Raji (cell line): ENCODE data around the gene NR5A2.

Source experiments
- POLR2A ChIP-seq: IDR thresholded peaks from 2 replicates; pipeline ENCODE4 v1.6.1; 2011; ENCODE audit warnings: low read depth, low read length, control low read depth; ENCODE audit not compliant: insufficient read depth

NR5A2 gene

GRCh38 chr1:200081151-200081968 lies 53.9 kb downstream of the NR5A2 start:
- TF ChIP-seq POLR2A = no peak

- TF ChIP-seq POLR2A = no peak
Measured at GRCh38 chr1:200081969-200082245, 54.4 kb downstream of the NR5A2 start.

GRCh38 chr1:200082329-200082728 lies 54.8 kb downstream of the NR5A2 start:
- TF ChIP-seq POLR2A = no peak

- TF ChIP-seq POLR2A = no peak
Measured at GRCh38 chr1:200090252-200091159, 63.0 kb downstream of the NR5A2 start.

- no peak for TF ChIP-seq POLR2A
Measured at GRCh38 chr1:200095057-200095577, 67.6 kb downstream of the NR5A2 start.

GRCh38 chr1:200096774-200097173 lies 69.3 kb downstream of the NR5A2 start:
- no peak for TF ChIP-seq POLR2A

GRCh38 chr1:200099040-200099439 lies 71.5 kb downstream of the NR5A2 start:
- no peak for TF ChIP-seq POLR2A

GRCh38 chr1:200103966-200104583 lies 76.6 kb downstream of the NR5A2 start:
- TF ChIP-seq POLR2A = no peak

GRCh38 chr1:200107004-200107470 lies 79.5 kb downstream of the NR5A2 start:
- TF ChIP-seq POLR2A = no peak

- no peak for TF ChIP-seq POLR2A
Measured at GRCh38 chr1:200108659-200109058, 81.1 kb downstream of the NR5A2 start.

- no peak for TF ChIP-seq POLR2A
Measured at GRCh38 chr1:200112290-200112689, 84.8 kb downstream of the NR5A2 start.

- no peak for TF ChIP-seq POLR2A
Measured at GRCh38 chr1:200115532-200115931, 88.0 kb downstream of the NR5A2 start.

GRCh38 chr1:200116324-200116723 lies 88.8 kb downstream of the NR5A2 start:
- TF ChIP-seq POLR2A = no peak

GRCh38 chr1:200118779-200119505 lies 91.4 kb downstream of the NR5A2 start:
- TF ChIP-seq POLR2A = no peak

- no peak for TF ChIP-seq POLR2A
Measured at GRCh38 chr1:200121421-200121820, 93.9 kb downstream of the NR5A2 start.
